ENCODE results near the gene ARF3.
A peak's percentile ranks its signal among the peaks of the same experiment; 100 is the strongest.

The ARF3 gene

GRCh38 chr12:48970702-48971334, 13.5 kb upstream of the ARF3 start:
- H3K4me2 ChIP-seq (ENCODE audit: low read depth, low read length, poor library complexity, severe bottlenecking), result peak overlapping the region; percentile 80
- no peaks in the 10 kb centered on the region for H3K36me3 ChIP-seq (ENCODE audit: insufficient read depth, low read length)
- H3K9me2 ChIP-seq (replicated peaks; ENCODE audit: low read depth, low read length), result no peaks in the 10 kb centered on the region
- peak overlapping the region; percentile 47 for H3K9ac ChIP-seq (ENCODE audit: low read depth, low read length, poor library complexity, severe bottlenecking)
- no peaks in the 10 kb centered on the region for H3K9me3 ChIP-seq (ENCODE audit: insufficient read depth, low read depth, low read length)
- peaks cover 8% of the 10 kb centered on the region for H3K27me3 ChIP-seq (ENCODE audit: insufficient read depth, low read length, poor library complexity, severe bottlenecking)
- TF ChIP-seq CTCF (conservative IDR thresholded peaks at IDR 0.05; ENCODE audit: low read length), result no peak
- TF ChIP-seq EZH2phosphoT487 (IDR thresholded peaks at IDR 0.05; ENCODE audit: borderline replicate concordance), result no peak
- no peaks in the 10 kb centered on the region for H3K4me1 ChIP-seq (ENCODE audit: insufficient read depth, low read length, poor library complexity, severe bottlenecking)
- H3K4me3 ChIP-seq (ENCODE audit: low read length, poor library complexity, severe bottlenecking), result peak overlapping the region; percentile 70
- no peaks in the 10 kb centered on the region for H3K79me2 ChIP-seq (ENCODE audit: insufficient read depth, low read length)
- peak overlapping the region; percentile 80 for H2AFZ ChIP-seq (ENCODE audit: low read length)
- H4K20me1 ChIP-seq (ENCODE audit: insufficient read depth, low read length, poor library complexity, severe bottlenecking), result no peaks in the 10 kb centered on the region
- no peaks in the 10 kb centered on the region for H3F3A ChIP-seq (ENCODE audit: low read depth)

GRCh38 chr12:48969833-48970701, 12.8 kb upstream of the ARF3 start:
- Histone ChIP-seq H3K27me3 (ENCODE audit: insufficient read depth, low read length, poor library complexity, severe bottlenecking) (peaks cover 8% of the 10 kb centered on the region), H3K36me3 (ENCODE audit: insufficient read depth, low read length) (no peaks in the 10 kb centered on the region), H4K20me1 (ENCODE audit: insufficient read depth, low read length, poor library complexity, severe bottlenecking) (no peaks in the 10 kb centered on the region)

GRCh38 chr12:48969160-48969771, 12.0 kb upstream of the ARF3 start:
- H3K9me2 ChIP-seq (replicated peaks; ENCODE audit: low read depth, low read length), result no peaks in the 10 kb centered on the region
- no peaks in the 10 kb centered on the region for H3K9me3 ChIP-seq (ENCODE audit: insufficient read depth, low read depth, low read length)
- H3K4me3 ChIP-seq (ENCODE audit: low read length, poor library complexity, severe bottlenecking), result no peak overlapping the region
- no peaks in the 10 kb centered on the region for H3F3A ChIP-seq (ENCODE audit: low read depth)
- H2AFZ ChIP-seq (ENCODE audit: low read length), result no peak overlapping the region
- no peaks in the 10 kb centered on the region for H3K4me1 ChIP-seq (ENCODE audit: insufficient read depth, low read length, poor library complexity, severe bottlenecking)
- H3K79me2 ChIP-seq (ENCODE audit: insufficient read depth, low read length), result no peaks in the 10 kb centered on the region
- H4K20me1 ChIP-seq (ENCODE audit: insufficient read depth, low read length, poor library complexity, severe bottlenecking), result no peaks in the 10 kb centered on the region
- H3K4me2 ChIP-seq (ENCODE audit: low read depth, low read length, poor library complexity, severe bottlenecking), result no peak overlapping the region
- H3K9ac ChIP-seq (ENCODE audit: low read depth, low read length, poor library complexity, severe bottlenecking), result no peak overlapping the region
- TF ChIP-seq CTCF (conservative IDR thresholded peaks at IDR 0.05; ENCODE audit: low read length) (no peak), EZH2phosphoT487 (IDR thresholded peaks at IDR 0.05; ENCODE audit: borderline replicate concordance) (no peak)
- H3K36me3 ChIP-seq (ENCODE audit: insufficient read depth, low read length), result no peaks in the 10 kb centered on the region
- H3K27me3 ChIP-seq (ENCODE audit: insufficient read depth, low read length, poor library complexity, severe bottlenecking), result peaks cover 8% of the 10 kb centered on the region

More at GRCh38 chr12:48969833-48970701, 12.8 kb upstream of the ARF3 start:
- H3K9me3 ChIP-seq (ENCODE audit: insufficient read depth, low read depth, low read length), result no peaks in the 10 kb centered on the region
- H3K4me3 ChIP-seq (ENCODE audit: low read length, poor library complexity, severe bottlenecking), result no peak overlapping the region
- H3K4me2 ChIP-seq (ENCODE audit: low read depth, low read length, poor library complexity, severe bottlenecking), result no peak overlapping the region
- H2AFZ ChIP-seq (ENCODE audit: low read length), result no peak overlapping the region
- no peaks in the 10 kb centered on the region for H3K79me2 ChIP-seq (ENCODE audit: insufficient read depth, low read length)
- H3K9me2 ChIP-seq (replicated peaks; ENCODE audit: low read depth, low read length), result no peaks in the 10 kb centered on the region
- no peak for TF ChIP-seq EZH2phosphoT487 (IDR thresholded peaks at IDR 0.05; ENCODE audit: borderline replicate concordance)
- TF ChIP-seq CTCF (conservative IDR thresholded peaks at IDR 0.05; ENCODE audit: low read length), result no peak
- H3K9ac ChIP-seq (ENCODE audit: low read depth, low read length, poor library complexity, severe bottlenecking), result no peak overlapping the region
- H3K4me1 ChIP-seq (ENCODE audit: insufficient read depth, low read length, poor library complexity, severe bottlenecking), result no peaks in the 10 kb centered on the region
- no peaks in the 10 kb centered on the region for H3F3A ChIP-seq (ENCODE audit: low read depth)
